ENCODE data around the gene FOXO6. TPM values are rescaled to one million over a fixed set of nuclear protein-coding genes. Genes with fewer than 3 reads are reported as not detected.

FOXO6 gene
- total and polyA plus RNA-seq, 10 of the 15 experiments (the other 5 are each of a cell fraction or from before 2014, with no cell fraction given), result 0.37 TPM; not detected in 9

- no peaks in the 10 kb centered on the region for H3K36me3 ChIP-seq (ENCODE audit: control insufficient read depth in 2 of 2, insufficient read depth in 2 of 2, low read length in 1 of 2)
- H3K4me2 ChIP-seq (ENCODE audit: control insufficient read depth, insufficient read depth), result no peak overlapping the region
- ChIA-PET SMC1A (ENCODE audit: uncharacterized antibody, unreplicated experiment) (interaction anchor here (1.0 kb wide), 1 partner anchor 43 kb away, joined by 3 read pairs; no protein-coding TSS in a partner anchor), POLR2A (no interaction called here), RAD21 (ENCODE audit: unreplicated experiment) (no interaction called here), CTCF (interaction anchor here (1.1 kb wide), 1 partner anchor 61 kb away, joined by 4 read pairs; no protein-coding TSS in a partner anchor)
- no peaks in the 10 kb centered on the region for H4K20me1 ChIP-seq (ENCODE audit: control insufficient read depth, insufficient read depth)
- peaks cover 0 to 3% of the 10 kb centered on the region in 2 experiments; a peak in 2 of 4 replicates for H3K27me3 ChIP-seq (replicated peaks in 1 of 2; ENCODE audit: control insufficient read depth in 2 of 2, insufficient read depth in 2 of 2, low read length in 1 of 2)
- no peak for DNase-seq (ENCODE audit: low read depth, low spot score)
- 50% methylated on average over 6 of the region's 6 CpGs for WGBS (ENCODE audit: insufficient coverage, insufficient replicate concordance, low lambda C conversion rate, missing lambda C conversion rate)
- H3K27ac ChIP-seq (ENCODE audit: control insufficient read depth, insufficient read depth), result no peak overlapping the region
- no peak overlapping the region for H3K9ac ChIP-seq (ENCODE audit: control insufficient read depth, insufficient read depth, low read length)
- no peaks in the 10 kb centered on the region for H3K9me3 ChIP-seq (replicated peaks; ENCODE audit: control insufficient read depth, insufficient read depth, low read length)
- H2AFZ ChIP-seq (ENCODE audit: control insufficient read depth, low read depth, low read length), result no peak overlapping the region
- intact Hi-C loops (cut with micrococcal nuclease; ENCODE audit: unreplicated experiment) (no loop called here), in situ Hi-C loops (cut with MboI) (no loop called here)
- no peak overlapping the region for H3K4me3 ChIP-seq
- no peak for FAIRE-seq
- H3K4me1 ChIP-seq (ENCODE audit: control insufficient read depth, insufficient read depth, low read length), result no peaks in the 10 kb centered on the region
- H3K79me2 ChIP-seq (ENCODE audit: control insufficient read depth, insufficient read depth, low read length), result no peaks in the 10 kb centered on the region
- BruUV-seq (replicated peaks), result no TSS peak
- TF ChIP-seq RBBP5 (conservative IDR thresholded peaks at IDR 0.05) (no peak), EGR1 (IDR thresholded peaks at IDR 0.05; ENCODE audit: borderline replicate concordance in 1 of 2, low read depth in 2 of 2, low read length in 2 of 2) (no peak), RUNX3 (IDR thresholded peaks at IDR 0.05; ENCODE audit: low read length) (no peak), KLF5 (IDR thresholded peaks at IDR 0.05; ENCODE audit: partially characterized antibody) (no peak), ZNF274 (IDR thresholded peaks at IDR 0.05; ENCODE audit: insufficient read depth, insufficient read length) (no peak)
- ATAC-seq, result no peak
These were observed 13.5 kb downstream of the FOXO6 start for GRCh38 chr1:41374711-41375110.

- ChIA-PET RAD21 (ENCODE audit: unreplicated experiment) (interaction anchor here (0.7 to 1.9 kb wide), 6 partner anchors 9 to 55 kb away, joined by 3 to 7 read pairs (median 6); partner anchors contain the start of gene FOXO6), CTCF (interaction anchor here (1.1 to 1.8 kb wide), 3 partner anchors 41 to 54 kb away, joined by 3 to 5 read pairs (median 3); no protein-coding TSS in a partner anchor), SMC1A (ENCODE audit: uncharacterized antibody, unreplicated experiment) (interaction anchor here (1.0 to 2.1 kb wide), 4 partner anchors 9 to 55 kb away, joined by 3 to 8 read pairs (median 6); no protein-coding TSS in a partner anchor), POLR2A (interaction anchor here (1.4 to 1.5 kb wide), 2 partner anchors 14 to 17 kb away, joined by 3 to 5 read pairs; partner anchors contain the start of gene FOXO6)
- intact Hi-C loops (cut with micrococcal nuclease; ENCODE audit: unreplicated experiment) (no loop called here), in situ Hi-C loops (cut with MboI) (no loop called here)
- H3K27ac ChIP-seq (ENCODE audit: control insufficient read depth, insufficient read depth), result no peak overlapping the region
- H2AFZ ChIP-seq (ENCODE audit: control insufficient read depth, low read depth, low read length), result no peak overlapping the region
- no TSS peak for BruUV-seq (replicated peaks)
- H3K27me3 ChIP-seq (replicated peaks in 1 of 2; ENCODE audit: control insufficient read depth in 2 of 2, insufficient read depth in 2 of 2, low read length in 1 of 2), result peaks cover 2 to 15% of the 10 kb centered on the region in 2 experiments; a peak in 3 of 4 replicates
- no peaks in the 10 kb centered on the region for H3K79me2 ChIP-seq (ENCODE audit: control insufficient read depth, insufficient read depth, low read length)
- no peaks in the 10 kb centered on the region for H3K36me3 ChIP-seq (ENCODE audit: control insufficient read depth in 2 of 2, insufficient read depth in 2 of 2, low read length in 1 of 2)
- no peak overlapping the region for H3K9ac ChIP-seq (ENCODE audit: control insufficient read depth, insufficient read depth, low read length)
- no peak overlapping the region for H3K4me2 ChIP-seq (ENCODE audit: control insufficient read depth, insufficient read depth)
- FAIRE-seq (no peak), DNase-seq (ENCODE audit: low read depth, low spot score) (no peak), ATAC-seq (peak; percentile 48)
- no peak overlapping the region for H3K4me3 ChIP-seq
- H3K4me1 ChIP-seq (ENCODE audit: control insufficient read depth, insufficient read depth, low read length), result no peaks in the 10 kb centered on the region
- 0% methylated on average over 4 of the region's 4 CpGs for WGBS (ENCODE audit: insufficient coverage, insufficient replicate concordance, low lambda C conversion rate, missing lambda C conversion rate)
- TF ChIP-seq PAX5 (IDR thresholded peaks at IDR 0.05; ENCODE audit: borderline replicate concordance, low read depth, low read length), result no peak
- no peak for TF ChIP-seq RB1 (IDR thresholded peaks at IDR 0.05; ENCODE audit: borderline replicate concordance)
- no peak for TF ChIP-seq BACH1 (IDR thresholded peaks at IDR 0.05; ENCODE audit: borderline replicate concordance)
- TF ChIP-seq BCLAF1 (IDR thresholded peaks at IDR 0.05), result no peak
- no peak for TF ChIP-seq NRF1 (conservative IDR thresholded peaks at IDR 0.05; ENCODE audit: low read depth, low read length)
- TF ChIP-seq RAD51 (IDR thresholded peaks at IDR 0.05), result no peak
- H4K20me1 ChIP-seq (ENCODE audit: control insufficient read depth, insufficient read depth), result no peaks in the 10 kb centered on the region
- no peaks in the 10 kb centered on the region for H3K9me3 ChIP-seq (replicated peaks; ENCODE audit: control insufficient read depth, insufficient read depth, low read length)
These were observed 16.2 kb downstream of the FOXO6 start for GRCh38 chr1:41377397-41377796.
